ENCODE data around the gene ANTXRL. TPM values are rescaled to one million over a fixed set of nuclear protein-coding genes. Genes with fewer than 3 reads are reported as not detected.

Gene ANTXRL
- total RNA-seq, 1 experiment from 2014 or later: not detected

Other genes with a start within 250 kb of the ANTXRL start
- gene MSMB, start 240.7 kb upstream of the ANTXRL start, total RNA-seq (2022): not detected in 2 replicates
- 21.9 and 31.7 TPM in 2 replicates for gene ANXA8L1, start 88.8 kb downstream of the ANTXRL start, total RNA-seq (2022)
- gene NPY4R, start 179.0 kb downstream of the ANTXRL start, total RNA-seq (2022): not detected in 2 replicates

All from MCF 10A (cell line).